ENCODE data around the gene CWH43.

DNA sequence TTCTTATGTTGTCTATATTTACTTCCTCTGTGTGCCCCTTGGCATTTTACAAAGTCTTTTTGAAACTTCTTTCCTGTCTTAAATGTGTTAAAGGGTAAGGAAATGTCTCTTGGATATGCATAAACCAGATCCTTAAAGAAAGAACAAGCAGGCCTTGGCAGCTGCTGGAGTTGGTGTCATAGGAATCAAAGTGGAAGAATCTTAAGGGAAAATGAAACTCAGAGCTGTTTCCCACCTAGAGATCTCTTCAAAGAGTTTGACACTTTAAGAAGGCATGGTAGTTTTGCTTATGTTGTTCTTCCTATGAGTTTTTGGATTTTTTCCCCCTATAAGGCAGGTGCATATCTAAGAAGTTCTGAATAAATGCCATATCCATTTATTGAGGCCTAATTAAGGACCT is 37.0 kb upstream of the CWH43 start:
- TF ChIP-seq, protein P1, sequence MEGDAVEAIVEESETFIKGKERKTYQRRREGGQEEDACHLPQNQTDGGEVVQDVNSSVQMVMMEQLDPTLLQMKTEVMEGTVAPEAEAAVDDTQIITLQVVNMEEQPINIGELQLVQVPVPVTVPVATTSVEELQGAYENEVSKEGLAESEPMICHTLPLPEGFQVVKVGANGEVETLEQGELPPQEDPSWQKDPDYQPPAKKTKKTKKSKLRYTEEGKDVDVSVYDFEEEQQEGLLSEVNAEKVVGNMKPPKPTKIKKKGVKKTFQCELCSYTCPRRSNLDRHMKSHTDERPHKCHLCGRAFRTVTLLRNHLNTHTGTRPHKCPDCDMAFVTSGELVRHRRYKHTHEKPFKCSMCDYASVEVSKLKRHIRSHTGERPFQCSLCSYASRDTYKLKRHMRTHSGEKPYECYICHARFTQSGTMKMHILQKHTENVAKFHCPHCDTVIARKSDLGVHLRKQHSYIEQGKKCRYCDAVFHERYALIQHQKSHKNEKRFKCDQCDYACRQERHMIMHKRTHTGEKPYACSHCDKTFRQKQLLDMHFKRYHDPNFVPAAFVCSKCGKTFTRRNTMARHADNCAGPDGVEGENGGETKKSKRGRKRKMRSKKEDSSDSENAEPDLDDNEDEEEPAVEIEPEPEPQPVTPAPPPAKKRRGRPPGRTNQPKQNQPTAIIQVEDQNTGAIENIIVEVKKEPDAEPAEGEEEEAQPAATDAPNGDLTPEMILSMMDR (IDR thresholded peaks at IDR 0.05), result no peak
- no peak for TF ChIP-seq ZFX (IDR thresholded peaks at IDR 0.05; ENCODE audit: borderline replicate concordance)

Measured in 22Rv1 (cell line).